ENCODE data around the gene CADM4.

DNA sequence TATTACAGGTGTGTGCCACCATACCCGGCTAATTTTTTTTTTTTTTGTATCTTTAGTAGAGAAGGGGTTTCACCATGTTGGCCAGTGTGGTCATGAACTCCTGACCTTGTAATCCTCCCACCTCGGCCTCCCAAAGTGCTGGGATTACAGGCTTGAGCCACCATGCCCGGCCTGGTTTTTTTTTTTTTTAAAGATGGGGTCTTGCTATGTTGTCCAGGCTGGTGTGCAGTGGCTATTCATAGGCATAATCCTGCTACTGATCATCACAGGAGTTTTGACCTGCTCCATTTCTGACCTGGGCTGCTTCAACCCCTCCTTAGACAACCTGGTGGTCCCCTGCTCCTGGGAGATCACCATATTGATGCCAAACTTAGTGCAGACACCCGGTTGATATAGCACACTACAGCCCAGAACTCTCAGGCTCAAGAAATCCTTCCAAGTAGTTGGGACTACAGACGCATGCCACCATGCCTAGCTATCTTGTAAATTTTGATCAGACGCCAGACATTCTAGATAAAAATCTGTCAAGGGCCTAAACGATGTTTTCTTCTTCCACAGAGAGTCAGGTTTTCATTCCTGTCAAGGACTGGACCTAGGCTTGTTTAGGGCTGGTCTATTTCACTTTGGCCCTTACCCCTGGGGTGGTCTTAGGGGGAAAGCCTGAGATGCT lies 20.8 kb upstream of the CADM4 start:
- TF ChIP-seq, protein P1, sequence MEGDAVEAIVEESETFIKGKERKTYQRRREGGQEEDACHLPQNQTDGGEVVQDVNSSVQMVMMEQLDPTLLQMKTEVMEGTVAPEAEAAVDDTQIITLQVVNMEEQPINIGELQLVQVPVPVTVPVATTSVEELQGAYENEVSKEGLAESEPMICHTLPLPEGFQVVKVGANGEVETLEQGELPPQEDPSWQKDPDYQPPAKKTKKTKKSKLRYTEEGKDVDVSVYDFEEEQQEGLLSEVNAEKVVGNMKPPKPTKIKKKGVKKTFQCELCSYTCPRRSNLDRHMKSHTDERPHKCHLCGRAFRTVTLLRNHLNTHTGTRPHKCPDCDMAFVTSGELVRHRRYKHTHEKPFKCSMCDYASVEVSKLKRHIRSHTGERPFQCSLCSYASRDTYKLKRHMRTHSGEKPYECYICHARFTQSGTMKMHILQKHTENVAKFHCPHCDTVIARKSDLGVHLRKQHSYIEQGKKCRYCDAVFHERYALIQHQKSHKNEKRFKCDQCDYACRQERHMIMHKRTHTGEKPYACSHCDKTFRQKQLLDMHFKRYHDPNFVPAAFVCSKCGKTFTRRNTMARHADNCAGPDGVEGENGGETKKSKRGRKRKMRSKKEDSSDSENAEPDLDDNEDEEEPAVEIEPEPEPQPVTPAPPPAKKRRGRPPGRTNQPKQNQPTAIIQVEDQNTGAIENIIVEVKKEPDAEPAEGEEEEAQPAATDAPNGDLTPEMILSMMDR (IDR thresholded peaks at IDR 0.05) = no peak
- no peak for TF ChIP-seq POLR2A (IDR thresholded peaks at IDR 0.05)
